GM12872 (cell line): ENCODE data around the gene PIP5K1B.

Source experiments
- CTCF ChIP-seq: IDR thresholded peaks from 3 replicates; pipeline ENCODE4 v1.5.1; 2011; ENCODE audit warnings: low read depth, mild to moderate bottlenecking, low read length, moderate library complexity; ENCODE audit not compliant: insufficient read depth

Gene PIP5K1B

GRCh38 chr9:68708513-68708912 is 3.5 kb downstream of the PIP5K1B start:
- no peak for TF ChIP-seq CTCF

DNA sequence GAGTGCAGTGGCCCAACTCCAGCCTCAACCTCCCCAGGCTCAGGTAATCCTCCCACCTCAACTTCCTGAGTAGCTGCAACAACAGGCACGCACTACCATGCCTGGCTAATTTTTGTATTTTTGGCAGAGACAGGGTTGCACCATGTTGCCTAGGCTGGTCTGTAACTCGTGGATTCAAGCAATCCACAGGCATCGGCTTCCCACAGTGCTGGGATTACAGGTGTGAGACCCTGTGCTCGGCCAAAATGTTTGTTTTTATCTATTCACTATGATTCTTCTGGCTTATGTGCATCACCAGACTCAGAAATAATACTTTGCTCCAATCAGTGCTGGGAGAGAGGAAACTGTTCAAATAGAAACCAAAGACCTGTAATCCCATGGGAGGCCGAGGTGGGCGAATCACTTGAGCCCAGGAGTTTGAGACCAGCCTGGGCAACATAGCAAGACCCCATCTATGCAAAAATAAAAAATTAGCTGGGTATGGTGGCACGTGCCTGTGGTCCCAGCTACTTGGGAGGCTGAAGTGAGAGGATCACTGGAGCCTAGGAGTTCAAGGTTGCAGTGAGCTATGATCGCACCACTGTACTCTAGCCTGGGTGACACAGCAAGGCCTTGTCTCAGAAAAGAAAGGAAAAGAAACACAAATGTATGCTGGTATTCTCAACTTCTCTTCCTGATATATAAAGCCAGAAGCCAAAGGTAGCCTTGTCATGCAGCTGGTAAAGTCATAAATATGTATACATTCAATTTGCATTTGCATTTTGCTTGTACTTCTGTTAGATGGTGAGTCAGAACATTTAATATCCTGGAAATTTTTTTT is 4.5 kb downstream of the PIP5K1B start:
- no peak for TF ChIP-seq CTCF

DNA sequence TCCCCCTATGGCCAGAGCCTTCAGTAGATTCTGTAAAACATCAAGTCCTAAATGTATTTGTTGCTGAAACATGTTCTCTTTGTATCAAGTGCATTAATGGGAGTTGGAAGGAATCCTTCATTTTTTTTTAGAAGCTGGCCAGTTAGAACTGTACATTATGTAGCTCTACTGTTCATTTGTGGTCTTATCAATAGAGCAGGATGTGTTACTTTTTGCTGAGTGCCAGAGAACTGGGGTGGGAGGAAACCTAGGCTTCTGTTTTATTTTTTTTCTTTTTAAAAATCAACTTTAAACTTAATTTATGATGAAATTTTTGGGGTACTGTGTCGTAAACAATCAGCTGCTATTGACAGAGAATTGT is 5.1 kb downstream of the PIP5K1B start:
- TF ChIP-seq CTCF: no peak

DNA sequence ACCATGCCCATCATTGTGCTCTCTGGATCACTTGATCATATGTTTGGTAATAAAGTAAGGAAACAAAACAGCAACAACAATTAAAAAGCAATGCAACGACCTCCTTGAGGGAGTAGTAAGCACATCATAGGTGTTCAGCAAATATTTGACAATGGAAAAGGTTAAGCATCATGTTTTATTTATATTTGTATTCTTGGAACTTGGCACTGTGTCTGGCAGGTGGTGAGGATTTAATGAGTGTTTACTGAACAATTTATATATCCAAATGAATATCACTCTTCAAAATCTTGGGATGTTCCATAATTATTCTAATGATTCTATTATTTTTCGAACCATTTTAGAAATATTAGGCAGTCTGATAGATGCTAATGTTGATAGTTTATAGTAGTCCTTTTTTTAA is 6.2 kb downstream of the PIP5K1B start:
- no peak for TF ChIP-seq CTCF

GRCh38 chr9:68711932-68712331 is 6.9 kb downstream of the PIP5K1B start:
- TF ChIP-seq CTCF: no peak

DNA sequence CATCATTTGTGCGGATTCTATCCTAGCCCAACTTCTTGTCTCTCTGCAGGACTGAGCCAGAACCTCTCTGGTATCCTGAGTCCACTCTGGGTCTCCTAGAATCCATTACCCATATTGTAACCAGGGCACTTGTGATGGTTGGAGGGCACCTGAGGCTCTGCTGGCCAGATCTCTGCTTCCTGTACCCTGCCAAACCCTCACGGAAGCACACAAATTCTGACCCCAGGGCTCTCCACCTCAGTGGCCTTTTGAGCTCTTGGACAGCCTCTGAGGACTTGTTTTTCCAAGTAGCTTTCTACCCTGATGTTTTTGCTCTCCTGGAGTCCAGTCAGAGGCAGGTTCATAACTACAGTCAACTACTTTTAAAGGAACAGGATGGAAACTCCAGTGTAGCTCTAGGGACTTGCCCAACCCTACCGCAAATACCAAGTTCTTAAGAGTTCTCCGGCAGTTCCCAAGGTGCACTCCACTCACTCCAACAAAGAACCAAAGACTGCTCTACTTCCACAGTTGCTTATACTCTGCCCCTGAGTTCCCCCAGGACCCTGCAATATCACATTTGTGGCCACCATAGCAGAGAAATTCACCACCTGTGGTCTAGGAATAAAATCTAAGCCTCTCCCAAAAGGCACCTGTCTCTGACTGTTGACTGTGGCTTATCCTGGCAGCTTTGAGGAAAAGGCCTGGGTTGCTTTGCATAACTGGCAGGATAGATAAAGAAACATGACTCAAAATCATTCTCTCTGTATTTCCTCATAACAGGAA is 9.6 kb downstream of the PIP5K1B start:
- no peak for TF ChIP-seq CTCF

GRCh38 chr9:68715181-68715456 is 10.1 kb downstream of the PIP5K1B start:
- TF ChIP-seq CTCF: no peak
